Stimulated activated CD4-positive, alpha-beta T cell treated with anti-CD3 and anti-CD28 coated beads, Interleukin-15, amount 100 ng/mL, for 1 hour (primary cell): ENCODE results near the gene FBXO33.
"Not testable (repeated sequence)": the region's sequence is repeated elsewhere in the genome, so short reads cannot be mapped to it uniquely, and the experiment has no call there.

Experiments used
- DNase-seq, 2 donors: peaks; one replicate each; pipeline ENCODE4 v3.0.0-alpha.2; 2020; ENCODE audit warnings: low read depth in 1 of 2, low spot score in 1 of 2

Gene FBXO33

GRCh38 chr14:39374851-39375250 is 57.4 kb downstream of the FBXO33 start:
- no peak for DNase-seq

GRCh38 chr14:39372656-39373055 is 59.6 kb downstream of the FBXO33 start:
- no peak for DNase-seq

DNA sequence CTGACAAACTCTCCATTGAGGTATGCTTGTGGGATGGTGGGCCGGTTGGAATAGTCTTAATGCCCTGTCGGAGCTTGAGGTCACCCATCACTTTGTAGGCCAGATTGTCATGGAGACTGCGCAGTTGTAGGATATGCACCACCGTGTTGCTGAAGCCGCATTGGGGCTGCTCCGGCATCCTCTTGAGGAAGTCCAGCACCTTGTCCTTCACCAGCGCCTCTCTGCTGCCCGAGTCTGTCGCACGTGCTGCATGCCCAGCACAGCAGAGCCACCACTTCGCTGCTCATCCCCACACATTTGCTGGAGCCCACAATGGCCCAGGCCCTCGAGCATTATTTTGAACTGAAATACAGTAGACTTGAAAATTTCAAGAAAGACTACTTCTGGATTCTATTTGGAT is 61.8 kb downstream of the FBXO33 start:
- no peak for DNase-seq

DNA sequence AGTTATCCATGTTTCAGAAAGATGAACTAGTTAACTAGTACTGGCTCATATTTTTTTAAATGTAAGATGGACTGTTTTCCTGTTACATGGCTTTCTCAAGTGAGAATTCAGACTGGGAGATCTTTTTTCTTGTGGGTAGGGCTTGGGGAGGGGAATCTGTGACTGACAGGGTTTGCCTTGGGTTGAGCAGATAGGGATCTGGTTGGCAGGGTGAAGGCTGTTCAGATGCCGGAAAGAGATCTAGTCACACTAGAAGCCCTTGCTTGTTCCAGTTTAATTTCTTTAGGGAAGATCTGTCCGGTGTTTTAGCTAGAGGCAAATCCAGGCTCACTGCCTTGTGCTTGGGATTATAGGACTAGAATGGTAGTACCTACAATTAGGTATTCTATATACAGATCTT is 63.2 kb downstream of the FBXO33 start:
- no peak for DNase-seq

DNA sequence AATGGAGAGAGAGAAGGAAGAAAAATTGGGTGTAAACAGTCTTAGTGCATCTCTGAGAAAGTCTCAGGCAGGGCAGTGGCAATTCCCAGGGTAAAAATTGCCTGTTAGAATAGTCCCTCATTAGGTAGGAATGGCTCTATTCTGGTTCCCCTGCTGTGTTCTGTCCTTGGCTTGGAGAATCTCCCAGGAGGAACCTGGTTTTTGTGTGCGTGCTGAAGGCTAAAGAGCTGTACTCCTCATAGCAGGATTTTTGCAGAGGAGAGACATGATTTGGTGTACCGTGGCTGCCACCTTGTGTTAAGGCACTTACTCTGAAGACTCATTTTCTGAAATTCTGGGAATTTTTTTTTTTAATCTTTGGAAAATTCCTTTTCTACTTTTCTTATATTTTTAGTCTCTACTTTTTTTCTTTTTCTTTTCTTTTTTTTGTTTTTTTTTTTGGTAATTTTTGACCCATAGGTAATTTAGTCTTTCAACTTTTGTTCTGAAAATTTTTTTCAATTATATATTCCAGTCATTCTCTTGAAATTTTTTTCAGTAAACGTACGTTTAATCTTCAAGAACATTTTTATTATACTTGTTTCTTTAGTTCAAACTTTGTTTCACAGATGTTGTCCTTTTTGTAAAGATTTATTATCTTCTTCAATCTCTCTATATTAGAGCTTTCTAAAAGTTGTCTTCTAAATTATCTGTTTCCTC is 63.8 kb downstream of the FBXO33 start:
- no peak for DNase-seq

GRCh38 chr14:39367387-39367751 is 64.9 kb downstream of the FBXO33 start:
- DNase-seq: no peak

DNA sequence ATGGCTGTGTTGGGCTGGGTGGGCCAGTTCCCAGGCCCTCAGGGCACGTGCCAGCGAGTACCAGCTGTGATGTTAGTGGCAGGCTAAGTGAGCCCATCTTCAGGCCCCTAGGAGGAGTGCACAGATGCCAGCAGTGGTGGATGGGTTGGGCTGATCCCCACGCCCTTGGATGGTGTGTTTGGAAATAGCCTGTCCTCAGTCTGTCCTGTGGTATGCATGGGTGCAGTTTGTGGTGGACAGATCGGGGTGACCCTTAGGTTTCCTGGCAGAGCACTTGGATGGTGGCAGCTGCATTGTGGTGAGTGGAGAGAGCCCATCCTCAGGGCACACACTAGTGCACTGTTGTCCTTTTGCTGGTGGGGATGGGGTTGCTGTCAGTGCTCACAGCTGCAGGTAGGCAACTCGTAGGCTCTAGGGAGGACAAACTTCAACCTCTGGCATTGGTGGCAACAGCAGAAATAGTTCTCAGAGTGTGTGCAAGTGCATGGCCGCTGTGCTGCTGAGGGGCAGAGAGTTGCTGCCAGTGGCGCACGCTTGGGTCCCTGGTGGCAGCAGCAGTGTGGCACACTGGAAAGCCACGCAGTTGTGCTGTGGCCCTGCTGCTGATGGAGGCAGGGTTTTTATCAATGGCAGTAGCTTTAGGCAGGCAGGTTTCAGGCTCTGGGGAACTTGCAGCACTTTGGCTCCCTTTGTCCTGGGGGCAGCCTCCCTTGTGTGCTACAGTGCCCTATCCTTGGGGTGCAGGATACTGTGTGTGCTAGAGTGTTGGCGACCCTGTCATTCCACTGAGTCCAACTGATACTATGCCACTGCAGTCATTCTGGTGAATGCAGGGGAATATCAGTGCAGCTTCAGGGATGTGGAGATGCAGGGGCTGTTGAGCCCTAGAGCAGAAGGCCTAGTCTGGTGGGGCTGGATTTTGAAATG is 65.5 kb downstream of the FBXO33 start:
- DNase-seq: no peak

- no peak for DNase-seq
Measured at GRCh38 chr14:39365354-39365753, 66.9 kb downstream of the FBXO33 start.

DNA sequence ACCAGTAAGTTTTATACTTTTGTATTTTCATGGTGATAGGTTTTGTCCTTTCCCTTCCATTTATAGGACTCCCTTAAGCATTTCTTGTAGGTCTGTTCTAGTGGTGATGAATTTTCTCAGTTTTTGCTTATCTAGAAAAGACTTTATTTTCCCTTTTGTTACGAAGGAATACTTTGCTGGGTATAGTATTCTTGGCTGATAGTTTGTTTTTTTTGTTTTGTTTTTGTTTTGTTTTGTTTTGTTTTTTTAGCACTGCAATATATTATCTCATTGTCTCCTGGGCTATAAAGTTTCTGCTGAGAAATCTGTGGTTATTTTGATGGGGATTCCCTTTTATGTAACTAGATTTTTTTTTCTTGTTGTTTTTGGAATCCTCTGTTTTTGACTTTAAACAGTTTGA is 67.7 kb downstream of the FBXO33 start:
- no peak for DNase-seq

GRCh38 chr14:39361556-39361955 is 70.7 kb downstream of the FBXO33 start:
- DNase-seq: not testable (repeated sequence)

- DNase-seq: no peak
Measured at GRCh38 chr14:39360316-39360715, 71.9 kb downstream of the FBXO33 start.

- DNase-seq: not testable (repeated sequence)
Measured at GRCh38 chr14:39359069-39359468, 73.2 kb downstream of the FBXO33 start.

GRCh38 chr14:39351708-39352107 is 80.5 kb downstream of the FBXO33 start:
- no peak for DNase-seq

DNA sequence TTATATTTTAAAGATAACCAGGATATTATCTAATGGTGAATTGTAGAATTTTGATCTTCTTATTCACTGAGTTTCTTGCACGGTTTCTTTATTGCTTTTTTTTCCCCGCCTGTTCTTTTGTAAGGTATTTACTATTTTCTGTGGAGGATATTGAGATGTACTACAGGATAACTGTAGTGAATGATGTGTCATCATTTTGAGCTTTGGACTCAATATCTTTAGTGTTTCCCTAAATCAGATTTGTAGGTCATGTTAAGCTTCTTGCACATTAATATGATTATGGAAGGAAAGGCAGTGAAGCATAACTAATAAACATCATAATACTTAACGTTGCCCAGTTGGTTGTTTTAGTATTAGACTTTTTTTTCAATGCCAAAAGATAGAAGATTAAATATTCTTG is 81.4 kb downstream of the FBXO33 start:
- no peak for DNase-seq
